T-helper 2 cell treated with Interferon-gamma antibody and Interleukin-4, amounts not matched to agents 5 μg/mL and 100 μg/mL, for 36 hours (primary cell): ENCODE data around the gene NDUFAB1.

Experiments
- DNase-seq: peaks from one replicate; pipeline ENCODE4 v3.0.0; 2021; ENCODE audit warnings: low spot score
- H3K27ac Mint-ChIP-seq: one replicate; pipeline ENCODE4 v1.8.0; 2021; ENCODE audit warnings: mild to moderate bottlenecking, mixed read lengths
- H3K27me3 Mint-ChIP-seq: one replicate; pipeline ENCODE4 v1.8.0; 2021; ENCODE audit warnings: low read depth, mixed read lengths
- H3K36me3 Mint-ChIP-seq: one replicate; pipeline ENCODE4 v1.8.0; 2021; ENCODE audit warnings: low read depth, mixed read lengths
- H3K4me1 Mint-ChIP-seq: one replicate; pipeline ENCODE4 v1.8.0; 2021; ENCODE audit warnings: low read depth, mixed read lengths
- H3K4me3 Mint-ChIP-seq: one replicate; pipeline ENCODE4 v1.8.0; 2022; ENCODE audit warnings: mild to moderate bottlenecking, moderate library complexity, mixed read lengths
- H3K9me3 Mint-ChIP-seq: one replicate; pipeline ENCODE4 v1.8.0; 2021; ENCODE audit warnings: mixed read lengths

Gene NDUFAB1

DNA sequence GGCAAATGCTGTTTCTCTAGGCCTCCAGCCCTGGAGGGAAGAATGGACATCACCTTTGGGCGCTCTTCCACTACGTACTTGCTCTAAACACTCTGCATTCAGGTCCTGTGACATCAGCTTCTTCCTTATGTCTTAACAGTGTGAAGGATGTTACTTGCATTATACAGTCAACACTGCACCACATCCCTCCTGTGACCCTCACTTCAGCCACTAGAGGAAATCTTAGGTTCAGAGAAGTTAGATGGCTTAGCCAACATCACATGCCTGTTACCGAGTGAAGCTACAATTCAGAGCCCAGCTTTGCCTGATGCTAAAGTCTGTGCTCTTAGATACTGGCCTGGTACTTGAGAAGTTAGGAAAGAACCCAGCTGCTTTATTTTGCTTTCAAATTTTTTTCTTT lies 20.3 kb downstream of the NDUFAB1 start:
- Mint-ChIP-seq H3K27me3 (no peaks in the 10 kb centered on the region), H3K9me3 (no peaks in the 10 kb centered on the region), H3K4me3 (no peak overlapping the region), H3K27ac (no peak overlapping the region), H3K36me3 (peaks cover 16% of the 10 kb centered on the region), H3K4me1 (no peaks in the 10 kb centered on the region)
- no peak for DNase-seq

DNA sequence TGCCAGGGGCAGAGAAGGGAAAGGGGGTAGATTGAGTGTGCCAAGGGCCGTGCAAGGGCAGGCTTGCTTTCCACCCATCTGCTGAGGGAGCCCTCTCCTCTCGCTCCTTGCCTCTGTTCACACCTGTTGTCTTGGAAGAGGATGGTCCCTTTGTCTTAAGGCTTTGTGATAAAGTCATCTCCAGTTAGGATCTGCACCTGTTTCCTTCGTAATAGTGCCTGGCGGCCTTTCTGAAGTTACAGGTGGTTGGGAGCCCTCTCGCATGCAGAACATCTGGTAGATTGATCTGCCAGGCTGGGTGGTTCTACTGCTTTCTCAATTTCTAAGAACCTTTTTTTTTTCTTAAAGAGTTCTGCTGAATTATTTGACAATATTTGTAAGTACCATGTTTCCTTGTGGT lies 22.3 kb downstream of the NDUFAB1 start:
- H3K4me3 Mint-ChIP-seq: no peak overlapping the region
- peaks cover 10% of the 10 kb centered on the region for H3K36me3 Mint-ChIP-seq
- H3K27me3 Mint-ChIP-seq: no peaks in the 10 kb centered on the region
- H3K9me3 Mint-ChIP-seq: no peaks in the 10 kb centered on the region
- no peak for DNase-seq
- no peak overlapping the region for H3K27ac Mint-ChIP-seq
- no peaks in the 10 kb centered on the region for H3K4me1 Mint-ChIP-seq

DNA sequence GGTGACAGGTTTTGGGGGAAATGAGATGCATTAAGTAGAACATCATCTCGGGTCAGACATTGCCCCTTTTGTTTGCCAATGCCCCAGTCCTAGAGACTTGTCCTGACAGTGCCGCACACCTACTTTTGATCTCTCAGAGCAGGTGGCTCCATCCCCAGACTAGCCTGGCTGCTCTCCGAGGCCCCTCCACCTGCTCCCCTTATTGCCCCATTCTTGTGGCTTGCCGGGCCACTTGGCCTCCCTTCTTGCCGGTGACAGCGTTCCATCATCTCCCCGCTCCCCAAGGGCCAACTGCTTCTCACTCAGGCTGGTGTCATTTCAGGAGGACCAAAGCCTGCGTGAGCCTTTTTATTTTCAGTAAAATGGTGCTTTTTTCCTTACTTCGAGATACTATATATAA lies 23.7 kb downstream of the NDUFAB1 start:
- H3K4me1 Mint-ChIP-seq: no peaks in the 10 kb centered on the region
- H3K27me3 Mint-ChIP-seq: no peaks in the 10 kb centered on the region
- no peaks in the 10 kb centered on the region for H3K9me3 Mint-ChIP-seq
- peaks cover 15% of the 10 kb centered on the region for H3K36me3 Mint-ChIP-seq
- H3K27ac Mint-ChIP-seq: no peak overlapping the region
- H3K4me3 Mint-ChIP-seq: no peak overlapping the region
- no peak for DNase-seq

DNA sequence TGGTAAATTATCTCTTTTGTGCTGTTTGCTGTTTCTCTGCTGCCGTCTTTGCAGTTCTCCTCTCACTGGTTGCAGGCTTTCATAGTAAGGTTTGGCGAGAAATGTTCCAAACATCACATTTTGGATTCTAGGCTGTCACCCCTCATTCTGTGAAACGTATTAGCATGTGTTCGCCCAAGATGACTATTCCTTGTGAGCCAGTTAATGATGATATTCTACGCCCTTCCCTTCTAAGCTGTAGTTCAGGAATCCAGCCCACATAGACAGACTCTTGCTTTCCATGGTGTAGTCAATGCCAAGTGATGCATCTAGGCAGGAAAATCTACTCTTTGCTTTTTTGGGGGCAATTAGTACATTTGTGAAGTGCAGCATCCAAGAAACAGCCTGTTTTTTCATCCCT lies 24.2 kb downstream of the NDUFAB1 start:
- Mint-ChIP-seq H3K36me3 (peaks cover 20% of the 10 kb centered on the region), H3K27ac (no peak overlapping the region), H3K4me1 (no peaks in the 10 kb centered on the region), H3K27me3 (no peaks in the 10 kb centered on the region), H3K9me3 (no peaks in the 10 kb centered on the region), H3K4me3 (no peak overlapping the region)
- DNase-seq: no peak

DNA sequence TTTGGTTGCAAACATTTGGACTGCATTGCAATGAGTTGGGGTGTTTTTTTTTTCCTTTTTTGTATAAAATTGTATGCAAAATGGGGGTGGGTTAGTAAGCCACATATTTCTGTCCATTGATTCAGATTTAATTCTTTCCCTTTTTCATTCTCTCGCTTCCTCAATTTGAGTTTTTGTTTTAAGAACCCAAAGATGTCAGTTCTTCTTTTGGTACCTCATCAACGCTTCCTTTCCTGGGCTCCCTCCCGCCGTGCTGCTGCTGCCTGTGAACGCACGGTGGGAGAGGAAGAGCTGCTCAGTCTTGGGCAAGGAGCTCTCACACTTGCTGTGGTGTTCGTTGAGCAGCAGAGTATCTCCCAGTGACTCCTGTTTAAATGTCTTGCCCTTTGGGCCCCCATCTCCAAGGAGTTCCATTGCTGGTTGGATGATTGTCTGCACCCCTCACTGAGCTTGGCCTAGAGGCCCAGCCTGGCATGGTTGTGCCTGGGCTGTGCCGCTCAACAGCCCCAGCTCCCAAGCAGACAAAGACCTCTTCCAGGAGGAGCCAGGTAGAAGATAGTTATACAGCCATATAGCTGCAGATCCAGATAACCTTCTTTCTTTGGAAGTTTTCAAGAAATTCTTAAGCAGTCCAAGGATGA lies 25.0 kb downstream of the NDUFAB1 start:
- H3K27me3 Mint-ChIP-seq: no peaks in the 10 kb centered on the region
- no peak overlapping the region for H3K4me3 Mint-ChIP-seq
- no peak for DNase-seq
- no peak overlapping the region for H3K27ac Mint-ChIP-seq
- H3K9me3 Mint-ChIP-seq: no peaks in the 10 kb centered on the region
- H3K4me1 Mint-ChIP-seq: no peaks in the 10 kb centered on the region
- H3K36me3 Mint-ChIP-seq: peaks cover 24% of the 10 kb centered on the region

DNA sequence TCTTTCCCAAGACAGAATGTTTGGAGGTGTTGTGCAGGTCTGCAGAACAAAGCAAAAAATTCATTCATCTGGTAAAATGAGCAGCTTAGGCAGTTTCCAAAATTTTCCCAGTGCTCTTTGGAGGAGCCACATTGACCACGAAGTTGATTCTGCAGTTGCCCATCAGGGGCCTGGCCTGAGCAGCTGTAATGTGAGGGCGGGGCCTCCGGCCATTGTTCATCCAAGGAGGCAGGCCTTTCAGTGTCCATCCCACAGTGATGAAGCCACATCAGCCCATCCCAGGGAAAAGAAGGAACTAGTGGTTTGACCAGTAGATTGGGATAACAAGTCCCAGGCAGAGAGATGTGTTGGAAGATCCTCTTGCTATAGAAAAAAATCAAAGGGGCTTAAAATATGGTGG lies 28.5 kb downstream of the NDUFAB1 start:
- H3K36me3 Mint-ChIP-seq: peaks cover 48% of the 10 kb centered on the region

DNA sequence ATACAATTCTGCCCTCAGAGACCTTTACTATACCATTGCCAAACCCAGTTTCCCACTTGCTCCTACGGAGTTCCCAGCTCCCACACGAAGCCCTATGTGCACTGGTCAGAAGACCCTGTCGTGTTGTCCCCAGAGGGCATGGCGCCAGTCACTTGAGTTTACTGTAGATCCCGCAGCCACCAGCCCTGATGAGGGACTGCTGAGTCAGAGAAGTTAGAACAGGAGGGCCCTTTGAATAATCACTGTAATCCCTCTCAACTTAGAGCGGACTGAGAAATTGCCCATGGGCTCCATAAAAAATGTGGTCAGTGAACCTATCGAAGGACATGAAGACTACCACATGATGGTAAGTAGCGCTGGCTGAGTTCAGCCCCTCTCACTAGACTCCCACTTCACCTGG lies 29.4 kb downstream of the NDUFAB1 start:
- H3K4me1 Mint-ChIP-seq: no peaks in the 10 kb centered on the region

More for the DNA sequence above, 28.5 kb downstream of the NDUFAB1 start:
- Mint-ChIP-seq H3K9me3 (no peaks in the 10 kb centered on the region), H3K27me3 (no peaks in the 10 kb centered on the region), H3K4me1 (no peaks in the 10 kb centered on the region), H3K27ac (no peak overlapping the region), H3K4me3 (no peak overlapping the region)
- no peak for DNase-seq

DNA sequence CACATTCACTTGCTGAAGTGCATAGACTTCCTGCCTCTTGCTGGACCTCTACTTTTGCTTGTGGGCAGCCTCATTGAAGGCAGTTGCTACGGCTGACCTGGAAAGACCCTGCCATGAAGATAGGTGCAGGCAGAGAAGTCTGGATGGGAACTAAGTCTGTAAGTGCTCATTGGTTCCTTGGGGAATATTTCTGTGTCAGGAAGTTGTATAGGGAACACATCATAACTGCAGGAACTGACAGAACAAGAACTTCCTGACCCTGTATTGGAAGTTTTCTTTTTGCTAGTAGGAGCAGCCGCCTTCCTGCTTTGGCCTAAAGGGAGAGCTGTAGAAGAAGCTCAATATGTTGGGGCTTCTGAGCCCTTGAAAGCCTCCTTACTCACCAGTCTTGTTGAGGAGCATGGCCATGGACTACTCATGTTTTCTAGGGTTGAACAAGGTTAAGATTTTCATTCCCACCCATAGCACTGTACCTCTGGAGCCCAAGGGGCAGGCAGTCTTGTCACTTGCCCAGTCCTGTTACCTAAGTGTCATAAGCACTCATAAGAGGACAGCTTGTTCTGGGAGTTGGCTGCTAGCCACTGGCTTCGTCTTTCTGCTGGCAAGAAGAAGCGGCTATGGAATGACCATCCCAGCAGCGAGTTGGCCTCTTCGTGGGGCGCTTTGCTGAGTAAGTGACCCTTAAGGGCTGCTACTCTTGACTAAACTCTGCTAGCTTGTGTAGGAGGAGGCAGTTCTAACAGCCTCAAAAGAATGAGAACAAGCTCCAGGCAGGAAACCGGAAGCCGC lies 31.3 kb downstream of the NDUFAB1 start:
- Mint-ChIP-seq H3K27ac (no peak overlapping the region), H3K9me3 (no peaks in the 10 kb centered on the region), H3K36me3 (peaks cover 60% of the 10 kb centered on the region), H3K27me3 (no peaks in the 10 kb centered on the region), H3K4me1 (peaks cover 7% of the 10 kb centered on the region), H3K4me3 (no peak overlapping the region)
- no peak for DNase-seq

More for the DNA sequence above, 29.4 kb downstream of the NDUFAB1 start:
- Mint-ChIP-seq H3K27ac (no peak overlapping the region), H3K9me3 (no peaks in the 10 kb centered on the region), H3K36me3 (peaks cover 55% of the 10 kb centered on the region), H3K4me3 (no peak overlapping the region), H3K27me3 (no peaks in the 10 kb centered on the region)
- DNase-seq: no peak

DNA sequence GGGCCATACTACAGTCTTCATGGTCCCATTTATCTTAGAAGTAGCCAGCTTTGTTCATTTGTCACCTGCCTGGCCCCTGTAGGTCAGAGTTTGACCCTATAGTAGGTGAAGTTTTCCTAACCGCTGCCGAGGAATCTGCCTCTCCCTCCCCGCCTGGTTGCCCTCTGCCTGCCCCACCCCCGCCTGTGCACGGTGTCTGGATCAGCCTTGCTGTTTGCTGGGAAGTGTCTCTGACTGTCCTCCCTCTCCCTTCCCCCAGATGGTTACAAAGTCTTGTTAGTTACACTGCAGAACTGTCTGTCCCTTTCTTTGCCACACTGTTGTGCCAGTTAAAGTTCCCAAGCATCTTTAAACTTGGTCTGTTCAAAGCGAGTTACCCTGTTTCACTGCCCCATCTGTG lies 32.9 kb downstream of the NDUFAB1 start:
- Mint-ChIP-seq H3K9me3 (no peaks in the 10 kb centered on the region), H3K4me3 (no peak overlapping the region), H3K27me3 (no peaks in the 10 kb centered on the region), H3K36me3 (peaks cover 64% of the 10 kb centered on the region), H3K4me1 (peaks cover 15% of the 10 kb centered on the region), H3K27ac (no peak overlapping the region)
- no peak for DNase-seq

DNA sequence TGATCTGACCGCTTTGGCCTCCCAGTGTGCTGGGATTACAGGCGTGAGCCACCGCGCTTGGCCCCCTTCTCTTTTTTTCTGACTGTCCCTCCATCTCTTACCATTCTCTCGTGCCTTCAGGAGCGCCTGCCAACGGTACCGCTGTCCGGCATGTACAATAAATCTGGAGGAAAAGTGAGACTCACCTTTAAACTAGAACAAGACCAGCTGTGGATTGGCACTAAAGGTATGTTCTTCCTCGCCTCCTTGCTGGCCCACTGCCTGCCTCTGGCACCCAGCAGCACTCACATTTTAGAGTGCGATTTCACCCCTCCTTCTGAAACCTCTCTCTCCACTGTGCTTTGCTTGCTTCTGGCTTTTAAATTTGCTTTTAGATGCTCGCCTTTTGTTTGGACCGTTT lies 33.6 kb downstream of the NDUFAB1 start:
- peaks cover 62% of the 10 kb centered on the region for H3K36me3 Mint-ChIP-seq
- H3K4me3 Mint-ChIP-seq: no peak overlapping the region
- H3K9me3 Mint-ChIP-seq: no peaks in the 10 kb centered on the region
- H3K27me3 Mint-ChIP-seq: no peaks in the 10 kb centered on the region
- no peak for DNase-seq
- H3K27ac Mint-ChIP-seq: no peak overlapping the region
- peaks cover 15% of the 10 kb centered on the region for H3K4me1 Mint-ChIP-seq

DNA sequence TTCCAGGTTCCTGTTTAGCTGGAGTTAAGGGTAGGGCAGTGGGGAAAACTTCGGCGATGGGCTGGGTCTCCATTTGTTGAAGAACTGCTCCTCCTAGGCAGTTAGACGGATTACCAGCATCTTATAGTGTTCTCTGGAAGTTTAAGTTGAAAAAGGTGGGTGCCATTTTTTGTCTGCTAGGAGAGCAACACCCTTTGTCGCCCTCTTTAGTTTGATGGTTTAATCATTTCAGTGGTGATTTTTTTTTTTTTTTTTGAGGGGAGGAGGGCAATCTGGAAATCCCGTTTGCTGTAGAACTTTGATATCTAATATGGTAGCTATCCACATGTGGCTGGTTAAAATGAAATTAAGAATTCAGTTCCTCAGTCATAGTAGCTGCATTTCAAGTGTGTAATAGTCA lies 34.5 kb downstream of the NDUFAB1 start:
- Mint-ChIP-seq H3K9me3 (no peaks in the 10 kb centered on the region), H3K27ac (no peak overlapping the region), H3K4me3 (no peak overlapping the region), H3K4me1 (peaks cover 20% of the 10 kb centered on the region), H3K27me3 (no peaks in the 10 kb centered on the region), H3K36me3 (peaks cover 53% of the 10 kb centered on the region)
- no peak for DNase-seq

DNA sequence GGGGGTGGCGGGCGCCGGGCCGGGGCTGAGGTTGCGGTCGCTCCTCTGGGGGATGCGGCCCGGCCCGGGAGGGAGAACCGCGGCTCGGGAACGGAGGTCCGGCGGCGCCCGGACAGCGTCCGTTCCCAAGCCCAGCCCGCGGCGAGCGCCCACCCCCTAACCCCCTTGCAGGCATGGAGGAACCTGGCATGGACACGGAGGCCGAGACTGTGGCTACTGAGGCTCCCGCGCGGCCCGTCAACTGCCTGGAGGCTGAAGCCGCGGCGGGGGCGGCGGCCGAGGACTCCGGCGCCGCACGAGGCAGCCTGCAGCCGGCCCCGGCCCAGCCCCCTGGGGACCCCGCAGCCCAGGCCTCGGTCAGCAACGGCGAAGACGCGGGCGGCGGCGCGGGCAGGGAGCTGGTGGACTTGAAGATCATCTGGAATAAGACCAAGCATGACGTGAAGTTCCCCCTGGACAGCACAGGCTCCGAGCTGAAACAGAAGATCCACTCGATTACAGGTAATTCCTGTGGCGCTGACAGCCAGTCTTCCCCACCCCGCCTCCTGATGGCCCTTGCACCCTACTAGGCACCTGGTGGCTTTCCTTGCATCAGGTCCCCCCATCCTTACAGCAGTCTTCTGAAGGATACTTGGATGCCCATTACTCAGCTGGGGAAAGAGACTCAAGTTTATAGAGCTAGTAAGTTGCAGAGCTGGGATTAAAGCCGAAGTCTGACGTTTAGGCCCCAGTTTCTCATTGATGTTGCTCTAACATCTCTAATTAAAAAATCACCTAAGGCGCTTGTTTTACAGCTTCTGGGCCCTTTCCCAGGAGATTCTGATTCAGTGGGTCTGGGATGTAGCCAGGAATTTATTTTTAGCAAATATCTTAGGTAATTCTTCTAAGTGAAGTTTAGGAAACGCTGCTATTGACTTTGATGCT lies 38.1 kb downstream of the NDUFAB1 start:
- Mint-ChIP-seq H3K27ac (peak overlapping the region; percentile 86), H3K36me3 (peaks cover 31% of the 10 kb centered on the region), H3K27me3 (no peaks in the 10 kb centered on the region), H3K4me3 (peak overlapping the region; percentile 90), H3K4me1 (peaks cover 23% of the 10 kb centered on the region), H3K9me3 (no peaks in the 10 kb centered on the region)
- no peak for DNase-seq

DNA sequence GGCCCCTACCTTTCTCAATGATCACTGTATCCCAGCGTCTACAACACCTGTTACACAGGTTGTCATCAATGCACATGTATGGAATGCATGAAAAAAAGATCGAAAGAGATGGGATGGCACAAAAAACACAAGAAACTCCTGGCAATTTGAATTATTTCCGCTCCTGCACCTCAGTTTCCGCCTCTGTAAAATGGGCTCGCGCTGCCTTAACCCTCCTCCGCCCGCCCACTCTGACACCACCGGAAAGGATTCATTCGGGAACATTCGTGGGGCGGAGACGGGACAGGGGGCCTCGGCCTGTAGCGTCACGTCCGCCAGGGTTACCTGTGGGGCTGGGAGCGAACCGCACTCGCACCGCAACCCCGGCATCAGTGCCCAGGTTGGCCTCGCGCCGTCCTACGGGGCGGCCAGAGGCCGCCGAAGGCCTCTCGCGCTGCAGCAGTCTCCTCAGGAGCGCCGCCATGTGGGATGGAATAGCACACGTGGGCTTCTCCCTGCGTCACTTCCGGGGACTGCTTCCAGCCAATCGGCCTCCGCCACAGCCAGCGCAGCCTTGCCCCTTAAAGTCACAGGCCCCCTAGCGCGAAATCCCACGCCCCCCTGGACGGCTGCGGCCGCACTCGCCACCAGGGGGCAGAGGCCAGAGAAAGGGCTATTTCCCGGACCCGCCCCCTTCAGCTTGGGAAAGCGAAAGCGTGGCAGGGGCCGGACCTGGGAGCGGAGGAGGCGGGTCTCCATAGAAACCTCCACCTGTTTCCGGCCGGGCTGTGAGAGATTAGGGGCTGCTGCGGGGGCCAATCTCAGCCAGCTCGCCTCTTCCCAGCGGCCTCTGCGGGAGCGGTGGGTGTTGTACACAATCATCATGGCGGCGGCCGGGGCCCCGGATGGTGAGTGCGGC lies 39.0 kb downstream of the NDUFAB1 start, which contains the start of the genes EARS2 and UBFD1:
TSS of gene EARS2 (minus strand) at position 470 of the 898 bp plus-strand sequence. CDS start at position 463, 7 bp downstream.
TSS of gene UBFD1 (plus strand) at position 847 of the 898 bp plus-strand sequence. CDS start at position 863, 16 bp downstream.
- peaks cover 23% of the 10 kb centered on the region for H3K4me1 Mint-ChIP-seq
- DNase-seq: peak; percentile 99
- H3K27ac Mint-ChIP-seq: peak within 1 kb of the TSS; percentile 86
- peak within 1 kb of the TSS; percentile 90 for H3K4me3 Mint-ChIP-seq
- H3K36me3 Mint-ChIP-seq: peaks cover 24% of the 10 kb centered on the region
- H3K27me3 Mint-ChIP-seq: no peaks in the 10 kb centered on the region
- H3K9me3 Mint-ChIP-seq: no peaks in the 10 kb centered on the region
